AG10803 (cell line): ENCODE results near the gene INPP5A.

ENCODE experiments used
- DNase-seq: peaks from one replicate; pipeline ENCODE4 v3.0.0; 2010; ENCODE audit warnings: low read depth
- H3K4me3 ChIP-seq: 2 replicates; pipeline ENCODE4 v1.5.1; 2011; ENCODE audit warnings: mild to moderate bottlenecking, low read length, control low read depth
- CTCF ChIP-seq: conservative IDR thresholded peaks from 2 replicates; pipeline ENCODE4 v1.5.1; 2011; ENCODE audit warnings: mild to moderate bottlenecking, low read length, control low read depth, inconsistent platforms

Gene INPP5A

GRCh38 chr10:132545659-132546367 is 8.2 kb downstream of the INPP5A start:
- no peak overlapping the region for H3K4me3 ChIP-seq
- no peak for TF ChIP-seq CTCF
- no peak for DNase-seq

GRCh38 chr10:132546567-132547420 is 9.2 kb downstream of the INPP5A start:
- H3K4me3 ChIP-seq = no peak overlapping the region
- no peak for TF ChIP-seq CTCF
- no peak for DNase-seq

GRCh38 chr10:132547421-132547861 is 9.9 kb downstream of the INPP5A start:
- no peak for DNase-seq
- no peak overlapping the region for H3K4me3 ChIP-seq
- TF ChIP-seq CTCF = no peak

- H3K4me3 ChIP-seq = no peak overlapping the region
- TF ChIP-seq CTCF = no peak
- no peak for DNase-seq
These were observed 10.7 kb downstream of the INPP5A start for GRCh38 chr10:132548106-132548823.

- TF ChIP-seq CTCF = no peak
- no peak for DNase-seq
- H3K4me3 ChIP-seq = no peak overlapping the region
These were observed 11.3 kb downstream of the INPP5A start for GRCh38 chr10:132548869-132549268.

GRCh38 chr10:132549371-132549770 is 11.8 kb downstream of the INPP5A start:
- DNase-seq = no peak
- no peak for TF ChIP-seq CTCF
- no peak overlapping the region for H3K4me3 ChIP-seq
